Measurements from ENCODE around the gene USP49.

The USP49 gene

GRCh38 chr6:41767112-41767833 lies 127.9 kb downstream of the USP49 start (continued):
- TF ChIP-seq PRDM10 (tag by site-specific recombination; IDR thresholded peaks at IDR 0.05) (peak; percentile 77), GLI2 (tag by site-specific recombination; IDR thresholded peaks at IDR 0.05; ENCODE audit: borderline replicate concordance, low read depth) (no peak; the same call in 1 of the 2 replicates), ZNF501 (tag by site-specific recombination; IDR thresholded peaks at IDR 0.05) (no peak; the same call in 1 of the 2 replicates), WT1 (tag by site-specific recombination; IDR thresholded peaks at IDR 0.05) (peak; percentile 88), REPIN1 (tag by site-specific recombination; IDR thresholded peaks at IDR 0.05; ENCODE audit: low read depth) (0 out of 2 replicates have a peak, but pooled peaks have one; percentile 69), ZNF660 (tag by site-specific recombination; IDR thresholded peaks at IDR 0.05) (peak; percentile 98), ZNF621 (tag by site-specific recombination; IDR thresholded peaks at IDR 0.05) (no peak), ZNF184 (tag by site-specific recombination; IDR thresholded peaks at IDR 0.05) (no peak), ZNF155 (tag by site-specific recombination; IDR thresholded peaks at IDR 0.05) (no peak), ZBTB48 (tag by site-specific recombination; IDR thresholded peaks at IDR 0.05) (peak; percentile 87), ZNF146 (tag by site-specific recombination; IDR thresholded peaks at IDR 0.05) (0 out of 2 replicates have a peak, but pooled peaks have one; percentile 6), HOXD13 (CRISPR knock-in tag; IDR thresholded peaks at IDR 0.05; ENCODE audit: borderline replicate concordance) (peak; percentile 99), ZSCAN23 (tag by site-specific recombination; IDR thresholded peaks at IDR 0.05) (peak; percentile 81; the same call in 1 of the 2 replicates), HOXA7 (CRISPR knock-in tag; IDR thresholded peaks at IDR 0.05; ENCODE audit: borderline replicate concordance) (no peak), ZFP69B (tag by site-specific recombination; IDR thresholded peaks at IDR 0.05) (peak; percentile 77), ZNF580 (tag by site-specific recombination; IDR thresholded peaks at IDR 0.05) (peak; percentile 84), ELK4 (IDR thresholded peaks at IDR 0.05; ENCODE audit: borderline replicate concordance, low read depth, low read length) (no peak), ZNF596 (tag by site-specific recombination; IDR thresholded peaks at IDR 0.05) (no peak), ZNF48 (tag by site-specific recombination; IDR thresholded peaks at IDR 0.05) (no peak), ZNF214 (tag by site-specific recombination; IDR thresholded peaks at IDR 0.05; ENCODE audit: borderline replicate concordance) (no peak), KLF7 (tag by site-specific recombination; IDR thresholded peaks at IDR 0.05; ENCODE audit: borderline replicate concordance) (0 out of 2 replicates have a peak, but pooled peaks have one; percentile 42), ZNF654 (tag by site-specific recombination; IDR thresholded peaks at IDR 0.05; ENCODE audit: low read depth) (no peak), GFI1B (tag by site-specific recombination; IDR thresholded peaks at IDR 0.05) (peak; percentile 21; the same call in 1 of the 2 replicates), ZNF843 (tag by site-specific recombination; IDR thresholded peaks at IDR 0.05) (peak; percentile 95), ZNF791 (tag by site-specific recombination; IDR thresholded peaks at IDR 0.05) (no peak), RBAK (tag by site-specific recombination; IDR thresholded peaks at IDR 0.05) (no peak), ZNF785 (tag by site-specific recombination; IDR thresholded peaks at IDR 0.05) (no peak)
- TF ChIP-seq, protein P1, sequence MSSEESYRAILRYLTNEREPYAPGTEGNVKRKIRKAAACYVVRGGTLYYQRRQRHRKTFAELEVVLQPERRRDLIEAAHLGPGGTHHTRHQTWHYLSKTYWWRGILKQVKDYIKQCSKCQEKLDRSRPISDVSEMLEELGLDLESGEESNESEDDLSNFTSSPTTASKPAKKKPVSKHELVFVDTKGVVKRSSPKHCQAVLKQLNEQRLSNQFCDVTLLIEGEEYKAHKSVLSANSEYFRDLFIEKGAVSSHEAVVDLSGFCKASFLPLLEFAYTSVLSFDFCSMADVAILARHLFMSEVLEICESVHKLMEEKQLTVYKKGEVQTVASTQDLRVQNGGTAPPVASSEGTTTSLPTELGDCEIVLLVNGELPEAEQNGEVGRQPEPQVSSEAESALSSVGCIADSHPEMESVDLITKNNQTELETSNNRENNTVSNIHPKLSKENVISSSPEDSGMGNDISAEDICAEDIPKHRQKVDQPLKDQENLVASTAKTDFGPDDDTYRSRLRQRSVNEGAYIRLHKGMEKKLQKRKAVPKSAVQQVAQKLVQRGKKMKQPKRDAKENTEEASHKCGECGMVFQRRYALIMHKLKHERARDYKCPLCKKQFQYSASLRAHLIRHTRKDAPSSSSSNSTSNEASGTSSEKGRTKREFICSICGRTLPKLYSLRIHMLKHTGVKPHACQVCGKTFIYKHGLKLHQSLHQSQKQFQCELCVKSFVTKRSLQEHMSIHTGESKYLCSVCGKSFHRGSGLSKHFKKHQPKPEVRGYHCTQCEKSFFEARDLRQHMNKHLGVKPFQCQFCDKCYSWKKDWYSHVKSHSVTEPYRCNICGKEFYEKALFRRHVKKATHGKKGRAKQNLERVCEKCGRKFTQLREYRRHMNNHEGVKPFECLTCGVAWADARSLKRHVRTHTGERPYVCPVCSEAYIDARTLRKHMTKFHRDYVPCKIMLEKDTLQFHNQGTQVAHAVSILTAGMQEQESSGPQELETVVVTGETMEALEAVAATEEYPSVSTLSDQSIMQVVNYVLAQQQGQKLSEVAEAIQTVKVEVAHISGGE (tag by site-specific recombination; conservative IDR thresholded peaks at IDR 0.05; ENCODE audit: low read depth), result peak; percentile 48; the same call in 1 of the 2 replicates
- TF ChIP-seq, protein P2, sequence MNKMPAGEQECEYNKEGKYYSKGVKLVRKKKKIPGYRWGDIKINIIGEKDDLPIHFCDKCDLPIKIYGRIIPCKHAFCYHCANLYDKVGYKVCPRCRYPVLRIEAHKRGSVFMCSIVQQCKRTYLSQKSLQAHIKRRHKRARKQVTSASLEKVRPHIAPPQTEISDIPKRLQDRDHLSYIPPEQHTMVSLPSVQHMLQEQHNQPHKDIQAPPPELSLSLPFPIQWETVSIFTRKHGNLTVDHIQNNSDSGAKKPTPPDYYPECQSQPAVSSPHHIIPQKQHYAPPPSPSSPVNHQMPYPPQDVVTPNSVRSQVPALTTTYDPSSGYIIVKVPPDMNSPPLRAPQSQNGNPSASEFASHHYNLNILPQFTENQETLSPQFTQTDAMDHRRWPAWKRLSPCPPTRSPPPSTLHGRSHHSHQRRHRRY (tag by site-specific recombination; IDR thresholded peaks at IDR 0.05), result no peak; the same call in 1 of the 2 replicates

Measured in HEK293 (cell line).